Measurements from ENCODE around the gene FECH.
"Not testable (repeated sequence)": the region's sequence is repeated elsewhere in the genome, so short reads cannot be mapped to it uniquely, and the experiment has no call there.

FECH gene

GRCh38 chr18:57586251-57587049, at the start of gene FECH:
TSS of gene FECH (minus strand) at chr18:57586702. CDS start at chr18:57586620, 82 bp downstream.
- DNase-seq = peak; percentile 95

- no peak for DNase-seq
These were observed 48.7 kb upstream of the FECH start for GRCh38 chr18:57635003-57635822.

GRCh38 chr18:57631697-57632096, 45.2 kb upstream of the FECH start:
- peak; percentile 23 for DNase-seq

GRCh38 chr18:57630754-57631595, 44.5 kb upstream of the FECH start:
- no peak for DNase-seq

- DNase-seq = peak; percentile 99
These were observed 43.7 kb upstream of the FECH start for GRCh38 chr18:57630002-57630753.

GRCh38 chr18:57629422-57629821, 42.9 kb upstream of the FECH start:
- DNase-seq = no peak

- no peak for DNase-seq
These were observed 41.0 kb upstream of the FECH start for GRCh38 chr18:57627488-57627887.

- peak; percentile 28 for DNase-seq
These were observed 38.5 kb upstream of the FECH start for GRCh38 chr18:57624988-57625387.

GRCh38 chr18:57621246-57621604, 34.7 kb upstream of the FECH start:
- DNase-seq = peak; percentile 72

- no peak for DNase-seq
These were observed 33.4 kb upstream of the FECH start for GRCh38 chr18:57619876-57620275.

GRCh38 chr18:57618910-57619309, 32.4 kb upstream of the FECH start:
- no peak for DNase-seq

- DNase-seq = no peak
These were observed 17.4 kb upstream of the FECH start for GRCh38 chr18:57603871-57604270.

- peak; percentile 26 for DNase-seq
These were observed 8.8 kb upstream of the FECH start for GRCh38 chr18:57595347-57595746.

- DNase-seq = not testable (repeated sequence)
These were observed 6.2 kb upstream of the FECH start for GRCh38 chr18:57592716-57593115.

- no peak for DNase-seq
These were observed 2.7 kb upstream of the FECH start for GRCh38 chr18:57589161-57589560.

- DNase-seq = peak; percentile 74
These were observed 678 bp upstream of the FECH start for GRCh38 chr18:57587098-57587661.

- DNase-seq = peak; percentile 70
These were observed 649 bp downstream of the FECH start for GRCh38 chr18:57585855-57586250.

- peak; percentile 66 for DNase-seq
These were observed 1.1 kb downstream of the FECH start for GRCh38 chr18:57585421-57585820.

GRCh38 chr18:57584444-57584843, 2.1 kb downstream of the FECH start:
- DNase-seq = no peak

GRCh38 chr18:57583297-57583835, 3.1 kb downstream of the FECH start:
- no peak for DNase-seq

GRCh38 chr18:57581301-57581934, 5.1 kb downstream of the FECH start:
- no peak for DNase-seq

Measured in DMS53 (cell line).